WTC11 (cell line): ENCODE measurements around the gene APBA3. TPM values are rescaled to one million over a fixed set of nuclear protein-coding genes. Genes with fewer than 3 reads are reported as not detected.
A peak's percentile ranks its signal among the peaks of the same experiment; 100 is the strongest.

ENCODE experiments used
- ATAC-seq: fragments of 200-7000 bp; cut with Tn5 transposase; 2 replicates; pipeline ENCODE4 v1.10.0; 2021; ENCODE audit warnings: mild to moderate bottlenecking, moderate library complexity
- CTCF ChIA-PET: fragments of 300-600 bp; sonication (Branson Sonifier 250); formaldehyde crosslinking; loops from one replicate; lab custom pipeline; 2021; ENCODE audit warnings: antibody characterized with exemption; lab: Charles Lee
- POLR2A ChIA-PET: fragments of 350-600 bp; sonication (Branson Sonifier 250); formaldehyde crosslinking; loops from one replicate; lab custom pipeline; 2021; ENCODE audit warnings: antibody characterized with exemption; lab: Charles Lee
- DNase-seq: peaks from one replicate; pipeline ENCODE4 v3.0.0; 2021; ENCODE audit warnings: low spot score
- H3K27ac Mint-ChIP-seq: 2 replicates; pipeline ENCODE4 v1.8.0; 2021; ENCODE audit warnings: mixed read lengths
- H3K27me3 Mint-ChIP-seq: 2 replicates; pipeline ENCODE4 v1.8.0; 2021; ENCODE audit warnings: low read depth, mild to moderate bottlenecking, moderate library complexity, mixed read lengths
- H3K36me3 Mint-ChIP-seq: 2 replicates; pipeline ENCODE4 v1.8.0; 2021; ENCODE audit warnings: mixed read lengths
- H3K4me1 Mint-ChIP-seq: 2 replicates; pipeline ENCODE4 v1.8.0; 2022; ENCODE audit warnings: mixed read lengths
- H3K4me3 Mint-ChIP-seq: 2 replicates; pipeline ENCODE4 v1.8.0; 2021; ENCODE audit warnings: mild to moderate bottlenecking, moderate library complexity, mixed read lengths
- H3K9me3 Mint-ChIP-seq: 2 replicates; pipeline ENCODE4 v1.8.0; 2021; ENCODE audit warnings: mixed read lengths
- CTCF ChIP-seq: fragments of 200-600 bp; IDR thresholded peaks from 2 replicates; pipeline ENCODE4 v1.8.0; 2022; ENCODE audit warnings: antibody characterized with exemption
- E2F4 ChIP-seq: sonication (generic); formaldehyde crosslinking; IDR thresholded peaks from 2 replicates; pipeline ENCODE4 v1.8.1; 2022; ENCODE audit warnings: low read depth, mild to moderate bottlenecking, moderate library complexity, missing genetic modification reagents, borderline replicate concordance
- FOXP4 ChIP-seq: sonication (generic); formaldehyde crosslinking; IDR thresholded peaks from 2 replicates; pipeline ENCODE4 v1.8.0; 2022; ENCODE audit warnings: mild to moderate bottlenecking, missing genetic modification reagents
- GTF2I ChIP-seq: fragments of 250-450 bp; sonication (Bioruptor Pico); conservative IDR thresholded peaks from 2 replicates; pipeline ENCODE4 v1.4.0; 2021; ENCODE audit warnings: mild to moderate bottlenecking
- IRF1 ChIP-seq: sonication (generic); formaldehyde crosslinking; IDR thresholded peaks from 2 replicates; pipeline ENCODE4 v1.8.0; 2023; ENCODE audit warnings: missing genetic modification reagents
- MAX ChIP-seq: sonication (generic); formaldehyde crosslinking; IDR thresholded peaks from 2 replicates; pipeline ENCODE4 v1.8.0; 2022; ENCODE audit warnings: mild to moderate bottlenecking, missing genetic modification reagents
- NR1H2 ChIP-seq: sonication (generic); formaldehyde crosslinking; IDR thresholded peaks from 2 replicates; pipeline ENCODE4 v1.9.0; 2021; ENCODE audit warnings: mild to moderate bottlenecking, moderate library complexity, missing genetic modification reagents
- OVOL2 ChIP-seq: fragments of 250-450 bp; sonication (Bioruptor Pico); IDR thresholded peaks from 2 replicates; pipeline ENCODE4 v1.9.0; 2021; ENCODE audit warnings: mild to moderate bottlenecking, borderline replicate concordance
- PREB ChIP-seq: sonication (generic); formaldehyde crosslinking; IDR thresholded peaks from 2 replicates; pipeline ENCODE4 v1.8.1; 2022; ENCODE audit warnings: mild to moderate bottlenecking, missing genetic modification reagents, moderate library complexity, borderline replicate concordance
- RELA ChIP-seq: sonication (generic); formaldehyde crosslinking; IDR thresholded peaks from 2 replicates; pipeline ENCODE4 v1.8.1; 2022; ENCODE audit warnings: missing genetic modification reagents, mild to moderate bottlenecking, borderline replicate concordance
- SP1 ChIP-seq: sonication (generic); formaldehyde crosslinking; conservative IDR thresholded peaks from 2 replicates; pipeline ENCODE4 v1.8.1; 2022; ENCODE audit warnings: missing genetic modification reagents
- TEAD4 ChIP-seq: sonication (generic); formaldehyde crosslinking; IDR thresholded peaks from 2 replicates; pipeline ENCODE4 v1.8.0; 2022; ENCODE audit warnings: mild to moderate bottlenecking, missing genetic modification reagents
- TP53 ChIP-seq: sonication (generic); formaldehyde crosslinking; IDR thresholded peaks from 2 replicates; pipeline ENCODE4 v1.8.1; 2023; ENCODE audit warnings: mild to moderate bottlenecking, missing genetic modification reagents
- ZNF263 ChIP-seq: sonication (generic); formaldehyde crosslinking; IDR thresholded peaks from 2 replicates; pipeline ENCODE4 v1.8.1; 2022; ENCODE audit warnings: low read depth, mild to moderate bottlenecking, moderate library complexity, missing genetic modification reagents
- ZNF317 ChIP-seq: sonication (generic); formaldehyde crosslinking; IDR thresholded peaks from 2 replicates; pipeline ENCODE4 v1.8.1; 2023; ENCODE audit warnings: low read depth, mild to moderate bottlenecking, moderate library complexity, missing genetic modification reagents, borderline replicate concordance
- ZNF512 ChIP-seq: sonication (generic); formaldehyde crosslinking; IDR thresholded peaks from 2 replicates; pipeline ENCODE4 v1.8.1; 2022; ENCODE audit warnings: missing genetic modification reagents, borderline replicate concordance
- ZNF532 ChIP-seq: fragments of 250-450 bp; sonication (Bioruptor Pico); IDR thresholded peaks from 2 replicates; pipeline ENCODE4 v1.9.0; 2021; ENCODE audit warnings: mild to moderate bottlenecking, borderline replicate concordance
- ZNF671 ChIP-seq: fragments of 250-450 bp; sonication (Bioruptor Pico); IDR thresholded peaks from 2 replicates; pipeline ENCODE4 v1.8.0; 2021; ENCODE audit warnings: mild to moderate bottlenecking
- total RNA-seq: library from RNA; stranded (reverse); gene quantifications from 3 replicates; pipeline ENCODE4 v1.2.3, GENCODE V29; 2021

The APBA3 gene
- total RNA-seq, 1 experiment from 2014 or later: 27.5 TPM

- Mint-ChIP-seq H3K36me3 (peaks cover 5% of the 10 kb centered on the region), H3K9me3 (no peaks in the 10 kb centered on the region), H3K27me3 (peaks cover 3% of the 10 kb centered on the region; the same call in 1 of the 2 replicates), H3K4me3 (peak within 1 kb of the TSS; percentile 97), H3K27ac (peak within 1 kb of the TSS; percentile 95), H3K4me1 (peaks cover 8% of the 10 kb centered on the region)
- ChIA-PET POLR2A (interaction anchor here (0.5 to 1.6 kb wide), 12 partner anchors 9 to 1543 kb away, joined by 3 to 6 read pairs (median 4); partner anchors contain the start of genes DAPK3 and EEF2), CTCF (interaction anchor here (0.6 to 3.1 kb wide), 25 partner anchors 8 to 1908 kb away, joined by 3 to 24 read pairs (median 4); partner anchors contain the start of genes ATCAY, DAPK3 and NMRK2)
- peak; percentile 91 for ATAC-seq
- peak; percentile 99 for DNase-seq
- no peak for TF ChIP-seq CTCF
- peak; percentile 88 for TF ChIP-seq MAX
- no peak for TF ChIP-seq IRF1 (CRISPR knock-in tag)
- TF ChIP-seq FOXP4 (CRISPR knock-in tag): peak; percentile 58; the same call in 1 of the 2 replicates
- no peak for TF ChIP-seq TP53 (CRISPR knock-in tag)
- no peak for TF ChIP-seq SP1 (CRISPR knock-in tag)
- no peak for TF ChIP-seq NR1H2 (CRISPR knock-in tag)
- TF ChIP-seq RELA (CRISPR knock-in tag): no peak
- peak; percentile 91 for TF ChIP-seq GTF2I (CRISPR knock-in tag)
- no peak for TF ChIP-seq ZNF317 (CRISPR knock-in tag)
- no peak for TF ChIP-seq TEAD4 (CRISPR knock-in tag)
- no peak for TF ChIP-seq E2F4 (CRISPR knock-in tag)
- TF ChIP-seq OVOL2: no peak
- no peak for TF ChIP-seq ZNF671 (CRISPR knock-in tag)
- no peak for TF ChIP-seq ZNF532 (CRISPR knock-in tag)
- TF ChIP-seq ZNF263 (CRISPR knock-in tag): no peak
- TF ChIP-seq ZNF512 (CRISPR knock-in tag): no peak
- TF ChIP-seq PREB: no peak
Observed at GRCh38 chr19:3762501-3763459, 1.3 kb upstream of the APBA3 start, which contains the start of gene MRPL54. TSS of gene MRPL54 (plus strand) at chr19:3762682. CDS start at chr19:3762701, 19 bp downstream.
